Neural progenitor cell (in vitro differentiated cells): ENCODE measurements around the gene MSRB1. TPM values are rescaled to one million over a fixed set of nuclear protein-coding genes. Genes with fewer than 3 reads are reported as not detected.
"Not testable (repeated sequence)": the region's sequence is repeated elsewhere in the genome, so short reads cannot be mapped to it uniquely, and the experiment has no call there.

ENCODE experiments used
- DNase-seq: peaks from one replicate; pipeline ENCODE4 v3.0.0-alpha.2; 2016; ENCODE audit warnings: low spot score
- H2AFZ ChIP-seq: fragments of 200-600 bp; sonication (generic); replicated peaks from 2 replicates; pipeline ENCODE4 v1.6.1; 2016; ENCODE audit warnings: antibody characterized with exemption
- H3F3A ChIP-seq: fragments of 200-600 bp; sonication (generic); 2 replicates; pipeline ENCODE4 v1.6.1; 2016; ENCODE audit warnings: antibody characterized with exemption, low read depth
- H3K27ac ChIP-seq: fragments of 200-600 bp; sonication (generic); 2 replicates; pipeline ENCODE4 v1.5.1; 2016; ENCODE audit warnings: mild to moderate bottlenecking
- H3K27me3 ChIP-seq: fragments of 200-600 bp; sonication (generic); 2 replicates; pipeline ENCODE4 v1.6.1; 2016; ENCODE audit warnings: mild to moderate bottlenecking, moderate library complexity
- H3K36me3 ChIP-seq: fragments of 200-600 bp; sonication (generic); 2 replicates; pipeline ENCODE4 v1.5.1; 2016
- H3K4me1 ChIP-seq: fragments of 200-600 bp; sonication (generic); 2 replicates; pipeline ENCODE4 v1.6.1; 2016; ENCODE audit warnings: mixed run types
- H3K4me2 ChIP-seq: fragments of 200-600 bp; sonication (generic); 2 replicates; pipeline ENCODE4 v1.6.1; 2016
- H3K4me3 ChIP-seq: fragments of 200-600 bp; sonication (generic); 2 replicates; pipeline ENCODE4 v1.5.1; 2016
- H3K79me2 ChIP-seq: fragments of 200-600 bp; sonication (generic); 2 replicates; pipeline ENCODE4 v1.6.1; 2016; ENCODE audit warnings: low read depth
- H3K9ac ChIP-seq: fragments of 200-600 bp; sonication (generic); 2 replicates; pipeline ENCODE4 v1.6.1; 2016
- H3K9me3 ChIP-seq: fragments of 200-600 bp; sonication (generic); 2 replicates; pipeline ENCODE4 v1.5.1; 2016; ENCODE audit warnings: low read depth
- H4K20me1 ChIP-seq: fragments of 200-600 bp; sonication (generic); 2 replicates; pipeline ENCODE4 v1.6.1; 2016; ENCODE audit warnings: low read depth
- H3K27ac Mint-ChIP-seq: 3 replicates; pipeline ENCODE4 v1.8.0; 2021; ENCODE audit warnings: mixed read lengths
- H3K27me3 Mint-ChIP-seq: 2 replicates; pipeline ENCODE4 v1.8.0; 2022; ENCODE audit warnings: low read depth, mild to moderate bottlenecking, inconsistent platforms, moderate library complexity, mixed read lengths; ENCODE audit not compliant: insufficient read depth
- H3K36me3 Mint-ChIP-seq: 3 replicates; pipeline ENCODE4 v1.8.0; 2021; ENCODE audit warnings: mixed read lengths
- H3K4me1 Mint-ChIP-seq: 3 replicates; pipeline ENCODE4 v1.8.0; 2021; ENCODE audit warnings: mixed read lengths
- H3K4me3 Mint-ChIP-seq: 3 replicates; pipeline ENCODE4 v1.8.0; 2021; ENCODE audit warnings: mild to moderate bottlenecking, moderate library complexity, mixed read lengths
- H3K9me3 Mint-ChIP-seq: 3 replicates; pipeline ENCODE4 v1.8.0; 2020; ENCODE audit warnings: mixed read lengths
- EZH2 ChIP-seq: fragments of 200-600 bp; sonication (generic); IDR thresholded peaks from 2 replicates; pipeline ENCODE4 v1.6.1; 2017; ENCODE audit warnings: antibody characterized with exemption, mild to moderate bottlenecking, moderate library complexity
- EZH2phosphoT487 ChIP-seq: fragments of 200-600 bp; sonication (generic); IDR thresholded peaks from 2 replicates; pipeline ENCODE4 v1.6.1; 2017; ENCODE audit warnings: antibody characterized with exemption
- total RNA-seq: library from RNA; depleted of rRNA; stranded (reverse); fragments of >200 nt; gene quantifications from 2 replicates; pipeline ENCODE4 v1.2.3, GENCODE V29; 2015; ENCODE audit warnings: low replicate concordance
- TF ChIP-seq, protein P1 (sequence below): fragments of 200-600 bp; sonication (generic); IDR thresholded peaks from 2 replicates; pipeline ENCODE4 v1.5.1; 2017; ENCODE audit warnings: antibody characterized with exemption, mild to moderate bottlenecking

Gene MSRB1
- total RNA-seq, 1 donor from 2014 or later, result 26.9 TPM

DNA sequence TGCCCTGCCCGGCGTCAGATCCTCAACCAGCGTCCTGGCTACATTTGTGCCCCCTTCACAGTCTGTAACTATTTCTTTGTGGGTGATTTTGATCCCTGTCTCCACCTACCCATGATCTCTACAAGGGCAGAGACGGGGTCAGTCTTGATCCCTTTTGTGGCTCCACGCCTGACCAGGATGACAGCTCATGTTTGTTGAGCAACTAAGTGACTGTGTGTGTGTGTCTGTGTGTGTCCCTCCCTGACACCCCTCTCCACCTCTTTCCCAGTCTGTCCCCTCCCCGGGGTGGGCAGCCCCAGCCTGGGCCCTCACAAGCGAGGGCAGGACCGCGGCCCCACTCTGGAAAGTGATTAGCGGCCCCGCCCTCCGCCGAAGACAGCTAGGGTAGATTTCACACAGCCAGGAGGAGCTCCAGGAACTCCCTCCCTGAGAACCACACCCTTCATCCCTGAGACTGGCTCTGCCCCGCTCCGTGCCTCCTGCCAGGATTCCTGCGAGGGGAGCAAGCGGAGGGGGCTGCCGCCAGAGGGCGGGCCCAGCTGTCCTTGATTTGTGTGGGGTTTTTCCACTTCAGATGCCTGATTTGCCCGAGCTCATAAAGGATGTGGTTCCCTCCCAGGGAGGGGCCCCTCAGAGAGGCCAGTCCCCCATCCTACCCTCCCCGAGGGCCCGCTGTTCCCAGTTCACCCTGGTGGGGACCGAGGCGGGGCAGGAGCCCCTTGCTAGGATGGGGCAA lies 19.5 kb downstream of the MSRB1 start:
- H3K36me3 Mint-ChIP-seq, result no peaks in the 10 kb centered on the region
- Histone ChIP-seq H3K27me3 (peaks cover 67% of the 10 kb centered on the region), H3K9me3 (no peaks in the 10 kb centered on the region), H3K9ac (no peak overlapping the region), H3K4me2 (peak overlapping the region; percentile 25), H3K27ac (no peak overlapping the region), H4K20me1 (peaks cover 13% of the 10 kb centered on the region), H3K36me3 (no peaks in the 10 kb centered on the region), H3K4me3 (no peak overlapping the region), H2AFZ (no peak overlapping the region), H3K79me2 (no peaks in the 10 kb centered on the region), H3K4me1 (peaks cover 17% of the 10 kb centered on the region), H3F3A (peaks cover 19% of the 10 kb centered on the region)
- H3K9me3 Mint-ChIP-seq, result no peaks in the 10 kb centered on the region
- no peak overlapping the region for H3K4me3 Mint-ChIP-seq
- H3K27me3 Mint-ChIP-seq, result peaks cover 39% of the 10 kb centered on the region
- peaks cover 15% of the 10 kb centered on the region for H3K4me1 Mint-ChIP-seq
- TF ChIP-seq EZH2phosphoT487, result no peak
- TF ChIP-seq, protein P1, sequence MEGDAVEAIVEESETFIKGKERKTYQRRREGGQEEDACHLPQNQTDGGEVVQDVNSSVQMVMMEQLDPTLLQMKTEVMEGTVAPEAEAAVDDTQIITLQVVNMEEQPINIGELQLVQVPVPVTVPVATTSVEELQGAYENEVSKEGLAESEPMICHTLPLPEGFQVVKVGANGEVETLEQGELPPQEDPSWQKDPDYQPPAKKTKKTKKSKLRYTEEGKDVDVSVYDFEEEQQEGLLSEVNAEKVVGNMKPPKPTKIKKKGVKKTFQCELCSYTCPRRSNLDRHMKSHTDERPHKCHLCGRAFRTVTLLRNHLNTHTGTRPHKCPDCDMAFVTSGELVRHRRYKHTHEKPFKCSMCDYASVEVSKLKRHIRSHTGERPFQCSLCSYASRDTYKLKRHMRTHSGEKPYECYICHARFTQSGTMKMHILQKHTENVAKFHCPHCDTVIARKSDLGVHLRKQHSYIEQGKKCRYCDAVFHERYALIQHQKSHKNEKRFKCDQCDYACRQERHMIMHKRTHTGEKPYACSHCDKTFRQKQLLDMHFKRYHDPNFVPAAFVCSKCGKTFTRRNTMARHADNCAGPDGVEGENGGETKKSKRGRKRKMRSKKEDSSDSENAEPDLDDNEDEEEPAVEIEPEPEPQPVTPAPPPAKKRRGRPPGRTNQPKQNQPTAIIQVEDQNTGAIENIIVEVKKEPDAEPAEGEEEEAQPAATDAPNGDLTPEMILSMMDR, result peak; percentile 66
- peak; percentile 42 for TF ChIP-seq EZH2
- H3K27ac Mint-ChIP-seq, result no peak overlapping the region
- peak; percentile 85 for DNase-seq

DNA sequence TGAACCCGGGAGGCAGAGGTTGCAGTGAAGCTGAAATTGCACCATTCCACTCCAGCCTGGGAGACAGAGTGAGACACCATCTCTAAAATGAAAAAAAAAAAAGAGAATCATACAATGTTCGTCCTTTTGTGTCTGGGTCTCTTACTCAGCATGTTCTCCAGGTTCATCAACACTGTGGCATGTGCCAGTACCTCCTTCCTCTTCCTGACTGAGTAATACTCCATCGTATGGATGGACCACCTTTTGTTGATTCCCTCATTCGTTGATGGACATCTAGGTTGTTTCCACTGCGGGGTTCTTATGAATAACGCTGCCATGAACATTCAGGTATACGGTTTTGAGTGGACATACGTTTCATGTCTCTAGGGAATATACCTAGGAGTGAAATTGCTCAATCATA lies 20.6 kb downstream of the MSRB1 start:
- no peak overlapping the region for H3K4me3 ChIP-seq
- no peaks in the 10 kb centered on the region for H3K79me2 ChIP-seq
- H4K20me1 ChIP-seq, result peaks cover 18% of the 10 kb centered on the region
- TF ChIP-seq EZH2phosphoT487, result no peak
- TF ChIP-seq EZH2, result no peak
- TF ChIP-seq, protein P1, result no peak
- H3F3A ChIP-seq, result peaks cover 19% of the 10 kb centered on the region
- no peaks in the 10 kb centered on the region for H3K9me3 ChIP-seq
- no peaks in the 10 kb centered on the region for H3K36me3 ChIP-seq
- Mint-ChIP-seq H3K27ac (no peak overlapping the region), H3K4me1 (peaks cover 15% of the 10 kb centered on the region), H3K27me3 (peaks cover 40% of the 10 kb centered on the region), H3K9me3 (no peaks in the 10 kb centered on the region), H3K36me3 (no peaks in the 10 kb centered on the region), H3K4me3 (no peak overlapping the region)
- H3K27ac ChIP-seq, result no peak overlapping the region
- no peak overlapping the region for H3K9ac ChIP-seq
- H3K27me3 ChIP-seq, result peaks cover 77% of the 10 kb centered on the region
- no peak for DNase-seq
- H2AFZ ChIP-seq, result no peak overlapping the region
- peaks cover 23% of the 10 kb centered on the region for H3K4me1 ChIP-seq
- H3K4me2 ChIP-seq, result no peak overlapping the region

DNA sequence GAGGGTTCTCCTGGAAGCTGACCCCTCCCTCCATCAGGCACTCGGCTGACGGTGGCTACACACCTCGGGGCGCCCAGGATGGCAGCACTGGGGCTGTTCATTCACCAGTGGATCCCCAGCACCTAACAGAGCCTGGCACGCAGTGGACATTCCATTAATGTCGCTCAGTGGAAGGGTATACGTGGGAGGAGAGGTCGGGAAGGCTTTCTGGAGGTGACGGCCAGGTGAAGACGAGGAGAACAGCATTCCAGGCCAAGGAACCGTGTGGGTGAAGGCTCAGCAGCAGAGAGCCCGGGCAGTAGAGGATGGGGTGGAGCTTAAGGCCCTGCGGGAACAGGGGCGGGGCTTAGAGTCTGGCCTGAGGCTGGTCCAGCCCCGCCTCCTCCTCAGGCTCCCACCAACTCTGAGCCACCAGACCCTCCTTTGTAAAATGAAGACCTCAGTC lies 22.2 kb downstream of the MSRB1 start:
- H3K27me3 Mint-ChIP-seq, result peaks cover 52% of the 10 kb centered on the region
- no peak overlapping the region for H3K27ac Mint-ChIP-seq
- Histone ChIP-seq H3K4me2 (peak overlapping the region; percentile 67), H3K9ac (no peak overlapping the region), H3F3A (peaks cover 31% of the 10 kb centered on the region), H3K9me3 (no peaks in the 10 kb centered on the region), H3K27me3 (peaks cover 92% of the 10 kb centered on the region), H4K20me1 (peaks cover 25% of the 10 kb centered on the region), H3K27ac (no peak overlapping the region), H3K79me2 (no peaks in the 10 kb centered on the region), H3K4me3 (no peak overlapping the region), H3K4me1 (peaks cover 37% of the 10 kb centered on the region), H3K36me3 (no peaks in the 10 kb centered on the region), H2AFZ (no peak overlapping the region)
- TF ChIP-seq, protein P1, result no peak
- TF ChIP-seq EZH2, result no peak
- TF ChIP-seq EZH2phosphoT487, result no peak
- H3K4me1 Mint-ChIP-seq, result peaks cover 20% of the 10 kb centered on the region
- no peaks in the 10 kb centered on the region for H3K9me3 Mint-ChIP-seq
- peak; percentile 93 for DNase-seq
- H3K4me3 Mint-ChIP-seq, result peak overlapping the region; percentile 9
- no peaks in the 10 kb centered on the region for H3K36me3 Mint-ChIP-seq

DNA sequence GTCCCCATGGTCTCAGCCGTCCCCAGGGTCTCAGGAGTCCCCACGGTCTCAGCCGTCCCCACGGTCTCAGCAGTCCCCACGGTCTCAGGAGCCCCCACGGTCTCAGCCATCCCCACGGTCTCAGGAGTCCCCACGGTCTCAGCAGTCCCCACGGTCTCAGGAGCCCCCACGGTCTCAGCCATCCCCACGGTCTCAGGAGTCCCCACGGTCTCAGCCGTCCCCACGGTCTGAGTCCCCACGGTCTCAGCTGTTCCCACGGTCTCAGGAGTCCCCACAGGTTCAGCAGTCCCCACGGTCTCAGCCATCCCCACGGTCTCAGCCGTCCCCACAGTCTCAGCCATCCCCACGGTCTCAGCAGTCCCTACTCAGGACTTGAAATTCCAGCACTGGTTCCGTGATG lies 22.9 kb downstream of the MSRB1 start:
- H3K9me3 Mint-ChIP-seq, H3K9ac ChIP-seq, H3K79me2 ChIP-seq, H3K36me3 ChIP-seq, H3K27ac Mint-ChIP-seq, H3K4me3 Mint-ChIP-seq, H2AFZ ChIP-seq, H3K9me3 ChIP-seq, H3K27ac ChIP-seq, H3K4me3 ChIP-seq, H3K36me3 Mint-ChIP-seq, H3K4me2 ChIP-seq: not testable (repeated sequence)
- H3K4me1 ChIP-seq, result peaks cover 37% of the 10 kb centered on the region
- H4K20me1 ChIP-seq, result peaks cover 25% of the 10 kb centered on the region
- peaks cover 97% of the 10 kb centered on the region for H3K27me3 ChIP-seq
- peaks cover 31% of the 10 kb centered on the region for H3F3A ChIP-seq
- DNase-seq, result peak; percentile 1
- H3K4me1 Mint-ChIP-seq, result peaks cover 20% of the 10 kb centered on the region
- H3K27me3 Mint-ChIP-seq, result peaks cover 58% of the 10 kb centered on the region
